Measurements from ENCODE around the gene HAT1.

DNA sequence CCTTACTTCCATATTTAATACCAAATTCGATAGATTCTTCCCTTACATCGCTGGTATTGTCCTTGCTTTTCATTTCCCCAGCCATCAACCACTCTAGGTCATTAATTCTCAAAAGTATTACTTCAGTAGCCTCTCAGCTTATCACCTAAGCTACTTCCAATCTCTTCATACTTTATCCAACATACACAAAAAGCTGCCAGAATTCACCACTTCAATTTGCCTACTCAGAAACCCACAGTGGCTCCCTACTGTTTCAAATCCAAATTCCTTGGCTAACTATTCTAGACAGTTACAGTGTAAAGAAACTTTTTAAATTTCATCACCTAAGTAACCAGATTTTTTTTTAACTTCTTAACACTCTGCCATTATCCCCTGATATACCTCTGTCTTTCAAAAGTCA, 32.9 kb upstream of the HAT1 start:
- no peak for TF ChIP-seq OSR1 (CRISPR knock-in tag; IDR thresholded peaks at IDR 0.05)
- TF ChIP-seq ISL1 (CRISPR knock-in tag; IDR thresholded peaks at IDR 0.05), result no peak
- TF ChIP-seq, protein P1, sequence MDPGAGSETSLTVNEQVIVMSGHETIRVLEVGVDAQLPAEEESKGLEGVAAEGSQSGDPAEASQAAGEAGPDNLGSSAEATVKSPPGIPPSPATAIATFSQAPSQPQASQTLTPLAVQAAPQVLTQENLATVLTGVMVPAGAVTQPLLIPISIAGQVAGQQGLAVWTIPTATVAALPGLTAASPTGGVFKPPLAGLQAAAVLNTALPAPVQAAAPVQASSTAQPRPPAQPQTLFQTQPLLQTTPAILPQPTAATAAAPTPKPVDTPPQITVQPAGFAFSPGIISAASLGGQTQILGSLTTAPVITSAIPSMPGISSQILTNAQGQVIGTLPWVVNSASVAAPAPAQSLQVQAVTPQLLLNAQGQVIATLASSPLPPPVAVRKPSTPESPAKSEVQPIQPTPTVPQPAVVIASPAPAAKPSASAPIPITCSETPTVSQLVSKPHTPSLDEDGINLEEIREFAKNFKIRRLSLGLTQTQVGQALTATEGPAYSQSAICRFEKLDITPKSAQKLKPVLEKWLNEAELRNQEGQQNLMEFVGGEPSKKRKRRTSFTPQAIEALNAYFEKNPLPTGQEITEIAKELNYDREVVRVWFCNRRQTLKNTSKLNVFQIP (CRISPR knock-in tag; IDR thresholded peaks at IDR 0.05; ENCODE audit: borderline replicate concordance, low read depth), result no peak
- TF ChIP-seq, protein P2, sequence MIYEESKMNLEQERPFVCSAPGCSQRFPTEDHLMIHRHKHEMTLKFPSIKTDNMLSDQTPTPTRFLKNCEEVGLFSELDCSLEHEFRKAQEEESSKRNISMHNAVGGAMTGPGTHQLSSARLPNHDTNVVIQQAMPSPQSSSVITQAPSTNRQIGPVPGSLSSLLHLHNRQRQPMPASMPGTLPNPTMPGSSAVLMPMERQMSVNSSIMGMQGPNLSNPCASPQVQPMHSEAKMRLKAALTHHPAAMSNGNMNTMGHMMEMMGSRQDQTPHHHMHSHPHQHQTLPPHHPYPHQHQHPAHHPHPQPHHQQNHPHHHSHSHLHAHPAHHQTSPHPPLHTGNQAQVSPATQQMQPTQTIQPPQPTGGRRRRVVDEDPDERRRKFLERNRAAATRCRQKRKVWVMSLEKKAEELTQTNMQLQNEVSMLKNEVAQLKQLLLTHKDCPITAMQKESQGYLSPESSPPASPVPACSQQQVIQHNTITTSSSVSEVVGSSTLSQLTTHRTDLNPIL (CRISPR knock-in tag; IDR thresholded peaks at IDR 0.05; ENCODE audit: low read depth), result no peak
- no peak for TF ChIP-seq ARNTL (CRISPR knock-in tag; IDR thresholded peaks at IDR 0.05; ENCODE audit: borderline replicate concordance, low read depth)
- no peak for TF ChIP-seq GLIS3 (CRISPR knock-in tag; IDR thresholded peaks at IDR 0.05)
- no peak for TF ChIP-seq CSDC2 (CRISPR knock-in tag; IDR thresholded peaks at IDR 0.05)
